Suprapubic skin (tissue), 4 donors: ENCODE data around the gene SPRED1. TPM values are rescaled to one million over a fixed set of nuclear protein-coding genes. Genes with fewer than 3 reads are reported as not detected.

Source experiments
- DNase-seq, 2 donors: peaks; one replicate each; pipeline ENCODE4 v3.0.0-alpha.2; 2019; ENCODE audit warnings: low spot score in 2 of 2
- H3K27ac ChIP-seq: fragments of 200-600 bp; sonication (generic); one replicate; pipeline ENCODE4 v1.5.1; 2019
- H3K27me3 ChIP-seq: fragments of 200-600 bp; sonication (generic); one replicate; pipeline ENCODE4 v1.5.1; 2019
- H3K36me3 ChIP-seq: fragments of 200-600 bp; sonication (generic); one replicate; pipeline ENCODE4 v1.5.1; 2019
- H3K4me1 ChIP-seq: fragments of 200-600 bp; sonication (generic); one replicate; pipeline ENCODE4 v1.5.1; 2019
- H3K4me3 ChIP-seq: fragments of 200-600 bp; sonication (generic); one replicate; pipeline ENCODE4 v1.5.1; 2019; ENCODE audit warnings: mild to moderate bottlenecking
- H3K9me3 ChIP-seq: fragments of 200-600 bp; sonication (generic); one replicate; pipeline ENCODE4 v1.5.1; 2019
- CTCF ChIP-seq, 2 donors: fragments of 200-600 bp in 1 of 2; fragments of 450-650 bp in 1 of 2; sonication (generic) in 1 of 2; IDR thresholded peaks; one replicate each; pipeline ENCODE4 v1.5.1; 2016 to 2019; ENCODE audit warnings: antibody characterized with exemption in 2 of 2, mild to moderate bottlenecking in 1 of 2, moderate library complexity in 1 of 2
- EP300 ChIP-seq: sonication (generic); formaldehyde crosslinking; IDR thresholded peaks from one replicate; pipeline ENCODE4 v1.6.1; 2017; ENCODE audit warnings: antibody characterized with exemption
- POLR2A ChIP-seq, 2 donors: fragments of 450-650 bp; IDR thresholded peaks; one replicate each; pipeline ENCODE4 v1.6.1; 2017; ENCODE audit warnings: antibody characterized with exemption in 2 of 2, mild to moderate bottlenecking in 2 of 2, moderate library complexity in 2 of 2
- POLR2AphosphoS5 ChIP-seq, 3 donors: sonication (generic); formaldehyde crosslinking; IDR thresholded peaks; one replicate each; pipeline ENCODE4 v1.6.1; 2017; ENCODE audit warnings: antibody characterized with exemption in 3 of 3
- WGBS: methylation state at CpG from one replicate; pipeline ENCODE4 v1.1.5; 2018; 5-methylcytosine and 5-hydroxymethylcytosine counted together
- total RNA-seq, 4 donors: library from RNA; depleted of rRNA; stranded (reverse); fragments of >200 nt; gene quantifications; one replicate each; pipeline ENCODE4 v1.1.0, GENCODE V29; 2016

The SPRED1 gene
- 10 to 100 TPM in 3 of 4 donors, 1 to 10 TPM in 1; 8.8 to 17.6 (median 12.8) TPM for total RNA-seq

DNA sequence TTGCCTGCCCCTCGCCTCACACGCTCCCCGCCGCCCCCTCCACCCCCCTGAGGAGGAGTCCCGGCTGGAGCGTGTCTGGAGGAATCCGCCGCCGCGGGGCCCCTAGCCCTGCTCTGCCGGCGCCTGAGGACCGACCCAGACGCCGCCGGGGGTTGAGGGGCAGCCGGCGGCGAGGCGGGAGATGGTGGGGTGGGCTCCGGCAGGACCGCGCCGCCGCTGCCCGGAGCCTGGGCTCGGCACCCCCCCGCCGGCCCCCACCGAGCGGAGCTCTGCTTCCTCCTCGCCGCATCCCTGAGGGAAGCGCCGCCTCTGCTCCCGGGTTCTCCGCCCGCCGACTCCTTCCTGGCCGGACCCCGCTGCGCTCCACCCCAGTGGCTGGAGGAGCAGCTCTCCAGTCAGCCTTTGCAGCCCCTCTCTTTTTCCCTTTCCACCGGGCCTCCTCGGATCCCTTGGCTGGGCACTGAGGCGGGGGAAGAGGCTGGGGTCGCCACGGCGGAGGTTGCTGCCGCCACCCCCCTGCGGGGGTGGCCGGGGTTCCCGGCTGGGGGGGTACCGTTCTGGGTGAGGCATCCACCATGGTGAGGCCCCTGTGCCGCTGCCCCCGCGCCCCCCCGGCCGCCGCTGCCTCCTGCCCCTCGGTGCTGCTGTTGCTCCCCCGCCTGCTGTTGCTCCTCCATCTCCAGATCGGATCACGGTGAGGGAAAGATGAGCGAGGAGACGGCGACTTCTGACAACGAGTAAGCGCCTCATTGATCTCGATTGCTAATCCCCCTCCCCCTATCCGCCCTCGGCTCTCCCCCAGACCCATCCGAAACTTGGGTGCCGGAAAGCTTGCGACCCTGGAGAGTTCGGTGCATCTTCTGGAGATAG is at the start of gene SPRED1:
SPRED1 (plus strand) TSS at position 356 of the 870 bp plus-strand sequence; CDS start at position 706, 350 bp downstream.
- Histone ChIP-seq H3K4me1 (peaks cover 44% of the 10 kb centered on the region), H3K27ac (peak within 1 kb of the TSS; percentile 99), H3K9me3 (no peaks in the 10 kb centered on the region), H3K27me3 (no peaks in the 10 kb centered on the region), H3K36me3 (no peaks in the 10 kb centered on the region), H3K4me3 (peak within 1 kb of the TSS; percentile 95)
- WGBS = 0% methylated on average over 34 of the region's 75 CpGs
- peak; percentile 87 to 88 for DNase-seq
- TF ChIP-seq CTCF (IDR thresholded peaks at IDR 0.05) = no peak
- TF ChIP-seq EP300 = no peak
- TF ChIP-seq POLR2AphosphoS5 (IDR thresholded peaks at IDR 0.05) = no peak
- no peak for TF ChIP-seq POLR2A (IDR thresholded peaks at IDR 0.05)

- Histone ChIP-seq H3K27ac (no peak overlapping the region), H3K27me3 (no peaks in the 10 kb centered on the region), H3K4me3 (no peak overlapping the region), H3K36me3 (no peaks in the 10 kb centered on the region), H3K4me1 (peaks cover 24% of the 10 kb centered on the region), H3K9me3 (no peaks in the 10 kb centered on the region)
- 50% methylated on average over 3 of the region's 3 CpGs for WGBS
- DNase-seq = no peak
- TF ChIP-seq EP300 (no peak), CTCF (IDR thresholded peaks at IDR 0.05) (no peak), POLR2A (IDR thresholded peaks at IDR 0.05) (no peak), POLR2AphosphoS5 (IDR thresholded peaks at IDR 0.05) (no peak)
These were observed 46.9 kb upstream of the SPRED1 start for GRCh38 chr15:38205526-38206272.

DNA sequence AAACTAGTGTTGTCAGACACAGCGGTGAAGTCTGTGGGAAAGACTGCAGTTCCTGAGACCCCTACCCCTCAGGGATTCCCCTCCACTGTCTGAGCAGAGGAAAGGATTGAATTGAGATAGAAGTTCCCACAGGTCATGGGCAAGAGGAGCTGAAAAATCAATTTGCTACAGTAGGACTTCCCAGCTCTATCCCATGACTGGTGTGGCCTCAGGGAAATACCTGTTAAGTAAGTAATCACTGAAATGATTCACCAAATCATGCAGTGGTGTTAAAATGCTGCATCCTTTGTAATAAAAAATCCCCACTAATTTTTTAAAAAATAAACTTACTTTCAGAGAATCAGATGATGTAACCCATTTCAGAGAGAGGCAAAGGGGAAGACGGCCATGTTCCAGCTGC is 45.0 kb upstream of the SPRED1 start:
- Histone ChIP-seq H3K27ac (no peak overlapping the region), H3K27me3 (no peaks in the 10 kb centered on the region), H3K4me1 (peaks cover 21% of the 10 kb centered on the region), H3K36me3 (no peaks in the 10 kb centered on the region), H3K9me3 (no peaks in the 10 kb centered on the region), H3K4me3 (no peak overlapping the region)
- 65% methylated on average over 2 of the region's 2 CpGs for WGBS
- TF ChIP-seq EP300 (no peak), CTCF (IDR thresholded peaks at IDR 0.05) (no peak), POLR2AphosphoS5 (IDR thresholded peaks at IDR 0.05) (no peak), POLR2A (IDR thresholded peaks at IDR 0.05) (no peak)
- no peak for DNase-seq

- Histone ChIP-seq H3K27ac (no peak overlapping the region), H3K27me3 (no peaks in the 10 kb centered on the region), H3K36me3 (no peaks in the 10 kb centered on the region), H3K4me1 (peaks cover 21% of the 10 kb centered on the region), H3K9me3 (no peaks in the 10 kb centered on the region), H3K4me3 (no peak overlapping the region)
- TF ChIP-seq EP300 (no peak), POLR2A (IDR thresholded peaks at IDR 0.05) (no peak), CTCF (IDR thresholded peaks at IDR 0.05) (no peak), POLR2AphosphoS5 (IDR thresholded peaks at IDR 0.05) (no peak)
- WGBS = 80% methylated on average over 1 of the region's 1 CpG
- no peak for DNase-seq
These were observed 44.4 kb upstream of the SPRED1 start for GRCh38 chr15:38208206-38208605.

GRCh38 chr15:38208779-38209178 is 43.9 kb upstream of the SPRED1 start:
- Histone ChIP-seq H3K36me3 (no peaks in the 10 kb centered on the region), H3K9me3 (no peaks in the 10 kb centered on the region), H3K27me3 (no peaks in the 10 kb centered on the region), H3K4me3 (no peak overlapping the region), H3K27ac (no peak overlapping the region), H3K4me1 (peaks cover 21% of the 10 kb centered on the region)
- TF ChIP-seq POLR2AphosphoS5 (IDR thresholded peaks at IDR 0.05) (no peak), CTCF (IDR thresholded peaks at IDR 0.05) (no peak), POLR2A (IDR thresholded peaks at IDR 0.05) (no peak), EP300 (no peak)
- 69% methylated on average over 2 of the region's 2 CpGs for WGBS
- DNase-seq = no peak
